ENCODE data around the gene SRGAP3.

SRGAP3 gene

DNA sequence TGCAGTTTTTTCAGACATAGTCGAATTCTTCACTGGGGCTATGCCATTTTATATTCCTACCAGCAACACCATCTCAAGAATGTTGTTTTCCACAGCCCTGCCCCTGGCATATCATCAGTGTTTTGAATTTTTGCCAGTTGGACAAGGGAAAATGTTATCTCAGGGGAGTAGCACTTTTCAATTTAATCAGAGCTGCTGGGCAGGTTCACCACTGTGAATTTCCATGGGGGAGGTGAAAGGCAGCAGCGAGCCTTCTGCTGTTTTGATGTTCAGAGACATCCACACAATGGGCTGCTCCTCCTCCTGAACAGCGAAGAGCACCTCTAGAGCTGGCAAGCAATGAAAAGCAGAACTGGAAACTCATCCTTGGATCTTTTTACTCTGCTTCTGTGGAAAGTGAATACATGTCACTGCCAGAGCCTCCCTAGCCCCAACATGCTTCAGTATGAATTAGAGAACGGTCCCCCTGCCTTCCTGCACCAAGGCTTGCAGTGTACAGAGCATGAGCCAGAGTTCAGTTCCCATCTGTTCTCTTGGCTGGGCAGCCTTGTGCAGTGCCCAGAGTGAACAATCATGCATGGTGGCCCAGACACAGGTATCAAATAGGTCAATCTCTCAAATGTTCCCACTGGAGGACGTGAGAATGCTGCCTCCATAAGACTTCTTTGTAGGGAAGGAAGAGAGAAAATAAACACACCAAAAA is 230.0 kb downstream of the SRGAP3 start:
- TF ChIP-seq, protein P1, sequence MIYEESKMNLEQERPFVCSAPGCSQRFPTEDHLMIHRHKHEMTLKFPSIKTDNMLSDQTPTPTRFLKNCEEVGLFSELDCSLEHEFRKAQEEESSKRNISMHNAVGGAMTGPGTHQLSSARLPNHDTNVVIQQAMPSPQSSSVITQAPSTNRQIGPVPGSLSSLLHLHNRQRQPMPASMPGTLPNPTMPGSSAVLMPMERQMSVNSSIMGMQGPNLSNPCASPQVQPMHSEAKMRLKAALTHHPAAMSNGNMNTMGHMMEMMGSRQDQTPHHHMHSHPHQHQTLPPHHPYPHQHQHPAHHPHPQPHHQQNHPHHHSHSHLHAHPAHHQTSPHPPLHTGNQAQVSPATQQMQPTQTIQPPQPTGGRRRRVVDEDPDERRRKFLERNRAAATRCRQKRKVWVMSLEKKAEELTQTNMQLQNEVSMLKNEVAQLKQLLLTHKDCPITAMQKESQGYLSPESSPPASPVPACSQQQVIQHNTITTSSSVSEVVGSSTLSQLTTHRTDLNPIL (CRISPR knock-in tag; IDR thresholded peaks at IDR 0.05; ENCODE audit: low read depth): no peak
- TF ChIP-seq ZNF8 (CRISPR knock-in tag; IDR thresholded peaks at IDR 0.05) (no peak), ARNTL (CRISPR knock-in tag; IDR thresholded peaks at IDR 0.05; ENCODE audit: borderline replicate concordance, low read depth) (no peak), CSDC2 (CRISPR knock-in tag; IDR thresholded peaks at IDR 0.05) (no peak)
- ATAC-seq: no peak

DNA sequence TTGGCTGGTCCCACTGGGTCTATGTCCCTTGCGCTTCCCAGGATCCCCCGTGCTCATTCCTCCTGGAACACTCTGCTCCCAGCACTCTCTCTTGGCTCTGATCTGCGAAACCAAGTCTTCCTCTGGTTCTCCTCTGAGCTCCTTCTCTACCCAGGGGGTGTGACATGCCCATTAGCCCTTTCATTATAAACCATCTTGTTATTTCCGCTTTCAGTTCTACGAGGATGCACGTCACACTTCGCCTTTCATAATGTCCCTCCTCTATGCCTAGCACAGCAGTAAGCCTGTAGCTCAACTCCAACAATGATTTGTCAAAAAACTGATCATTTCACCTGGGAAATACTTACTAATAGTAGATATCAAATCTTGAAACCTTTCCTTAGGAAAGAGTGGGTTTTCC is 234.2 kb downstream of the SRGAP3 start:
- TF ChIP-seq ISL1 (CRISPR knock-in tag; IDR thresholded peaks at IDR 0.05) (no peak), TCF4 (CRISPR knock-in tag; IDR thresholded peaks at IDR 0.05; ENCODE audit: borderline replicate concordance) (no peak), ZC3H10 (CRISPR knock-in tag; IDR thresholded peaks at IDR 0.05) (no peak), GLIS3 (CRISPR knock-in tag; IDR thresholded peaks at IDR 0.05) (no peak), ZNF70 (CRISPR knock-in tag; IDR thresholded peaks at IDR 0.05) (no peak)
- TF ChIP-seq, protein P2, sequence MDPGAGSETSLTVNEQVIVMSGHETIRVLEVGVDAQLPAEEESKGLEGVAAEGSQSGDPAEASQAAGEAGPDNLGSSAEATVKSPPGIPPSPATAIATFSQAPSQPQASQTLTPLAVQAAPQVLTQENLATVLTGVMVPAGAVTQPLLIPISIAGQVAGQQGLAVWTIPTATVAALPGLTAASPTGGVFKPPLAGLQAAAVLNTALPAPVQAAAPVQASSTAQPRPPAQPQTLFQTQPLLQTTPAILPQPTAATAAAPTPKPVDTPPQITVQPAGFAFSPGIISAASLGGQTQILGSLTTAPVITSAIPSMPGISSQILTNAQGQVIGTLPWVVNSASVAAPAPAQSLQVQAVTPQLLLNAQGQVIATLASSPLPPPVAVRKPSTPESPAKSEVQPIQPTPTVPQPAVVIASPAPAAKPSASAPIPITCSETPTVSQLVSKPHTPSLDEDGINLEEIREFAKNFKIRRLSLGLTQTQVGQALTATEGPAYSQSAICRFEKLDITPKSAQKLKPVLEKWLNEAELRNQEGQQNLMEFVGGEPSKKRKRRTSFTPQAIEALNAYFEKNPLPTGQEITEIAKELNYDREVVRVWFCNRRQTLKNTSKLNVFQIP (CRISPR knock-in tag; IDR thresholded peaks at IDR 0.05; ENCODE audit: borderline replicate concordance, low read depth): no peak
- no peak for ATAC-seq

DNA sequence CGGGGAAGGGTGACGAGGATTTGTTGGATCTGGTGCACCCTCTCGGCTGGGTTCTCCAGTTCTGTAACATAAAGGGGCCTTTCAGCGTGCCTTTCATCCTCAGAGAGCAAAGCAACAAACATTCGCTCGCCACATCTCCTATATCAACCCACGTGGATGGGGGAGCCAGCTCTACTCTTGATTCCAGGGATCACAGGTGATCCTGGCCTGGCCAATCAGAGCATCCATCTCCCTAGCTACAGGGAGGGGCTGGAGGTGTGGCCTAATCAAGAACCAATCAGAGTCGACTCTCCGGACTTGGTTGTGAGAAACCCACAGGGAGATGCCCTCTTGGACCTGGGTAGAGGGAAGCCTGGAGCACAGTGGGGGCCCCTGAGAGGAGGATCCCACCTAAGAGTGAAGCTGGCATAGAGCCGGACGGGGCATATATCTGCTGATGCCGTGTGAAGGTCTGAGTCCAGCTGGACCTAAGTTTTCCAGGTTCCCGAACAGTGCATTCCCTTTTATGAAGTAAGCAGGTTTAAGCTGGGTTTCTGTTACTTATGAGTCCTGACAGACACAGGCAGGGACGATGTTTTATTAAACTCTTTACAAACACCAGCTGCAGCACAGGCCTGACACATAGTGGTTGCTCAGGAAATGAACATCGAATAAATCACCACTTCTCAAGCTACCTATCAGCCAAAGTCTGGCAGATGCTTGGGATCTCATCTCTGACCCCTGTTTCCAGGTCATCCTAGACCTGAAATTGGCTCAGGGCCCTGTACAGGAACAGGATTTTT is 235.5 kb downstream of the SRGAP3 start:
- no peak for TF ChIP-seq ZFP30 (CRISPR knock-in tag; IDR thresholded peaks at IDR 0.05)
- TF ChIP-seq TCF4 (CRISPR knock-in tag; IDR thresholded peaks at IDR 0.05; ENCODE audit: borderline replicate concordance): no peak
- TF ChIP-seq ZNF565 (CRISPR knock-in tag; conservative IDR thresholded peaks at IDR 0.05; ENCODE audit: low read depth): no peak
- no peak for TF ChIP-seq TOX (CRISPR knock-in tag; IDR thresholded peaks at IDR 0.05; ENCODE audit: borderline replicate concordance)
- TF ChIP-seq GLIS3 (CRISPR knock-in tag; IDR thresholded peaks at IDR 0.05): no peak
- TF ChIP-seq, protein P2 (CRISPR knock-in tag; IDR thresholded peaks at IDR 0.05; ENCODE audit: borderline replicate concordance, low read depth): no peak
- peak; percentile 42 for ATAC-seq

DNA sequence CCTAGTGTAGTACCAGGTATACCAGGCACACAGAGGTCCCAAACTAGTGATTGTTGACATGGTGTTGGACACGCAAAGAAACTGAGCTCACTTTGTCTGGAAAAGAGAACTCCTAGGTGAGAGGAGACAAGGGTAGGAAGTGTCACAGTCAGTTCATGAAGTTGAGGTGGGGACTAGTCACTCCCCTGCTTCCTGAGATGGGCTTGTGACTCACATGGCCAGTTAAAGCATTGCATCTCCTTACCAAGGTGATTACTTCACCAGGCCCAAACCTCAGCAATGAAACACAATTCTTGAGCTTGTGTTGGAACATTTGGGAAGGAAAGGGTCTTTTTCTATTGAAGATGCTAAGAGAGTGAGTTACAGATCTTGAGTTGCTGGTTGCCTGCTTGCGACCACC is 236.9 kb downstream of the SRGAP3 start:
- TF ChIP-seq ZFP30 (CRISPR knock-in tag; IDR thresholded peaks at IDR 0.05) (no peak), BACH2 (CRISPR knock-in tag; IDR thresholded peaks at IDR 0.05; ENCODE audit: borderline replicate concordance) (no peak), PPARA (CRISPR knock-in tag; IDR thresholded peaks at IDR 0.05; ENCODE audit: borderline replicate concordance) (no peak), CSDC2 (CRISPR knock-in tag; IDR thresholded peaks at IDR 0.05) (no peak)
- TF ChIP-seq, protein P3, sequence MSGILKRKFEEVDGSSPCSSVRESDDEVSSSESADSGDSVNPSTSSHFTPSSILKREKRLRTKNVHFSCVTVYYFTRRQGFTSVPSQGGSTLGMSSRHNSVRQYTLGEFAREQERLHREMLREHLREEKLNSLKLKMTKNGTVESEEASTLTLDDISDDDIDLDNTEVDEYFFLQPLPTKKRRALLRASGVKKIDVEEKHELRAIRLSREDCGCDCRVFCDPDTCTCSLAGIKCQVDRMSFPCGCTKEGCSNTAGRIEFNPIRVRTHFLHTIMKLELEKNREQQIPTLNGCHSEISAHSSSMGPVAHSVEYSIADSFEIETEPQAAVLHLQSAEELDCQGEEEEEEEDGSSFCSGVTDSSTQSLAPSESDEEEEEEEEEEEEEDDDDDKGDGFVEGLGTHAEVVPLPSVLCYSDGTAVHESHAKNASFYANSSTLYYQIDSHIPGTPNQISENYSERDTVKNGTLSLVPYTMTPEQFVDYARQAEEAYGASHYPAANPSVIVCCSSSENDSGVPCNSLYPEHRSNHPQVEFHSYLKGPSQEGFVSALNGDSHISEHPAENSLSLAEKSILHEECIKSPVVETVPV (CRISPR knock-in tag; IDR thresholded peaks at IDR 0.05): no peak
- TF ChIP-seq, protein P4, sequence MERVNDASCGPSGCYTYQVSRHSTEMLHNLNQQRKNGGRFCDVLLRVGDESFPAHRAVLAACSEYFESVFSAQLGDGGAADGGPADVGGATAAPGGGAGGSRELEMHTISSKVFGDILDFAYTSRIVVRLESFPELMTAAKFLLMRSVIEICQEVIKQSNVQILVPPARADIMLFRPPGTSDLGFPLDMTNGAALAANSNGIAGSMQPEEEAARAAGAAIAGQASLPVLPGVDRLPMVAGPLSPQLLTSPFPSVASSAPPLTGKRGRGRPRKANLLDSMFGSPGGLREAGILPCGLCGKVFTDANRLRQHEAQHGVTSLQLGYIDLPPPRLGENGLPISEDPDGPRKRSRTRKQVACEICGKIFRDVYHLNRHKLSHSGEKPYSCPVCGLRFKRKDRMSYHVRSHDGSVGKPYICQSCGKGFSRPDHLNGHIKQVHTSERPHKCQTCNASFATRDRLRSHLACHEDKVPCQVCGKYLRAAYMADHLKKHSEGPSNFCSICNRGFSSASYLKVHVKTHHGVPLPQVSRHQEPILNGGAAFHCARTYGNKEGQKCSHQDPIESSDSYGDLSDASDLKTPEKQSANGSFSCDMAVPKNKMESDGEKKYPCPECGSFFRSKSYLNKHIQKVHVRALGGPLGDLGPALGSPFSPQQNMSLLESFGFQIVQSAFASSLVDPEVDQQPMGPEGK (CRISPR knock-in tag; IDR thresholded peaks at IDR 0.05; ENCODE audit: borderline replicate concordance): no peak
- ATAC-seq: no peak
